ENCODE measurements around the gene DCXR. TPM values are rescaled to one million over a fixed set of nuclear protein-coding genes. Genes with fewer than 3 reads are reported as not detected.

DCXR gene
- total RNA-seq, 1 donor from 2014 or later, result 143 TPM

DNA sequence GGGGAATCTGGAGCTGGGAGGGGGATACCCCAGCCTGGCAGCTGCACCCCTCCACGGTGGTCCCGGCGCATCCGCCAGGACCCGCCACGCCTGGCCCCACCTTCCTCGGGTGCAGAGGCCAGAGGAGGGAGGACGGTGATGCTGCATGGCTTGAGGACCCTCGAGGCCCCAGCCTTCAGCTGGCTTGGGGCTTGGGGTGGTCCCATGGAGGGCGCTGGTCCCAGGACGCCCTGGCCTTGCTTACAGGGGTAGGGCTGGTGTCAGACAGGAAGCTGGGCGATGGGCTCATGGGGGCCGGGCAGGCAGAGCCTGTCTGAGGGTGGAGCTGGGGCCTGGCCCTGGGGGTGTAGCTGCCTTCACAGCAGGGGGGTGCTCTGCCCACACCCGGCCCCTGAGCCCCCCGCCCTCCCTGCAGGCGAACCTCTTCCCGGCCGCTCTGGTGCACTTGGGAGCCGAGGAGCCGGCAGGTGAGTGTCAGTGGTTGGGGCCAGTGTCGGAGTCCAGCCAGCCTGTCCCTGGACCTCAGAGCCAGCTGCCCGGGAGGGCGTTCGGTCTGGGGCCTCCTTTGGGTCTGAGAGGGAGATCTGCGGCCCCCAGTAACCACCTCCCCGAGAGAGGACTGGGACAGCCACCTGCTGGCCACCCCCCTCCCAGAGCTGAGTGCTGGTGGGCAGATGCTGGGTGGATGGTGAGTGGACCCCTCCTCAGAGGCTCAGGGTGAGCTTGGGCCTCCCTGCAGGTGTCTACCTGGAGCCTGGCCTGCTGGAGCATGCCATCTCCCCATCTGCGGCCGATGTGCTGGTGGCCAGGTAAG, 21.2 kb downstream of the DCXR start:
- no peak overlapping the region for H3K27ac ChIP-seq
- intact Hi-C loops (cut with DNase I), result no loop called here
- ATAC-seq (no peak), DNase-seq (no peak)
- H3K4me3 ChIP-seq, result no peak overlapping the region
- peaks cover 4% of the 10 kb centered on the region for H3K4me1 ChIP-seq
- TF ChIP-seq, protein P1, sequence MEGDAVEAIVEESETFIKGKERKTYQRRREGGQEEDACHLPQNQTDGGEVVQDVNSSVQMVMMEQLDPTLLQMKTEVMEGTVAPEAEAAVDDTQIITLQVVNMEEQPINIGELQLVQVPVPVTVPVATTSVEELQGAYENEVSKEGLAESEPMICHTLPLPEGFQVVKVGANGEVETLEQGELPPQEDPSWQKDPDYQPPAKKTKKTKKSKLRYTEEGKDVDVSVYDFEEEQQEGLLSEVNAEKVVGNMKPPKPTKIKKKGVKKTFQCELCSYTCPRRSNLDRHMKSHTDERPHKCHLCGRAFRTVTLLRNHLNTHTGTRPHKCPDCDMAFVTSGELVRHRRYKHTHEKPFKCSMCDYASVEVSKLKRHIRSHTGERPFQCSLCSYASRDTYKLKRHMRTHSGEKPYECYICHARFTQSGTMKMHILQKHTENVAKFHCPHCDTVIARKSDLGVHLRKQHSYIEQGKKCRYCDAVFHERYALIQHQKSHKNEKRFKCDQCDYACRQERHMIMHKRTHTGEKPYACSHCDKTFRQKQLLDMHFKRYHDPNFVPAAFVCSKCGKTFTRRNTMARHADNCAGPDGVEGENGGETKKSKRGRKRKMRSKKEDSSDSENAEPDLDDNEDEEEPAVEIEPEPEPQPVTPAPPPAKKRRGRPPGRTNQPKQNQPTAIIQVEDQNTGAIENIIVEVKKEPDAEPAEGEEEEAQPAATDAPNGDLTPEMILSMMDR (IDR thresholded peaks at IDR 0.05), result no peak
- H3K36me3 ChIP-seq, result no peaks in the 10 kb centered on the region
- no peaks in the 10 kb centered on the region for H3K9me3 ChIP-seq
- H3K27me3 ChIP-seq, result no peaks in the 10 kb centered on the region

DNA sequence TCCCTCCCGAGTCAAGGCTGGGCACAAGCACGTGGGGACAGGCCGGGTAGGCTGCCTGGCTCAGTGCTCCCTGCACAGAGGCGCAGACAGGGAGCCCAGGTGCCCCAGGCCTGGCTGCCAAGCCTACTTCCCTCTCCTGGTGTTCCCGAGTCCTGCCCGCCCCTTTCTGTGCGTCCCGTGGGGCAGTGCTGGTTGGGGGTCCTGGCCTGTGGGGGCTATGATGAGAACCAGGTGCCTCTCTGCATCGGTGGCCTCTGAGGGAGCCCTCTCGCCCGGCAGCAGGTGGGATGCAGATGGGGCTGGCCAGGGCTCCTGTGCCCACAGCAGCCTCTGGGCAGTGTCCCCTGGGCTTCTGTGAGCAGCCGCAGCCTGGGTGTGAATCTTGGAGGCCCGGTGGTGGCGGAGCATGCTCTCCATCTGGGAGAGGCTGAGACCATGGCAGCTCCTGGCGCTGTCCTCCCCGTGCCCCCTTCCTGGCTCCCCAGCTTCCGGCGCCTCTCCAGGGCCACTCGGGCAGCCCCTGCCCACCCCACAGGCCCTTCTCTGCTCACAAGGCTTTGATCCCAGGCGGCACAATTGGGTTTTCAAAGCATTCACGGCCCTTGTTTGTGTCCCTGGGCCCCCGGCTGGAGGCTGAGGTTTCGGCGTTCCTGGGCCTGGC, 22.1 kb downstream of the DCXR start:
- no peak for ATAC-seq
- TF ChIP-seq, protein P1 (IDR thresholded peaks at IDR 0.05), result no peak
- intact Hi-C loops (cut with DNase I), result no loop called here
- Histone ChIP-seq H3K4me3 (no peak overlapping the region), H3K36me3 (no peaks in the 10 kb centered on the region), H3K4me1 (peaks cover 3% of the 10 kb centered on the region), H3K27me3 (no peaks in the 10 kb centered on the region), H3K9me3 (no peaks in the 10 kb centered on the region), H3K27ac (no peak overlapping the region)
- DNase-seq, result no peak

DNA sequence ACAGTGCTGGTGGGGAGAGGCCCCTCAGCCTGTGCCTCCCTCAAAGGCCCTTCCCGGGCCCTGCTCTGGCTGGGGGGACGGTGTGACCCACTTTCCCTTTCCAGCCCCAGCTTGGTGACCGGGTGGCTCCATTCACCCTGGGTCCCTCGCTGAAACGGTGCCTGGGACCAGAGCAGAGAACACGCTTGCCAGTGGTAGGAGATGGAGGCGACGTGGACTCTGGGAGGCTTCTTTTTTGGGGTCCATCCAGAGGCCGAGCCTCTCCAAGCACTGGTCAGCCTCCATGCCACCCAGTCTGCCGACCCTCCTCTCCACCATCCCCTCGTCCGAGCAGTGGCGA, 22.6 kb downstream of the DCXR start:
- no peak for ATAC-seq
- Histone ChIP-seq H3K4me1 (peaks cover 3% of the 10 kb centered on the region), H3K4me3 (no peak overlapping the region), H3K27me3 (no peaks in the 10 kb centered on the region), H3K36me3 (no peaks in the 10 kb centered on the region), H3K9me3 (no peaks in the 10 kb centered on the region), H3K27ac (no peak overlapping the region)
- no peak for DNase-seq
- TF ChIP-seq, protein P1 (IDR thresholded peaks at IDR 0.05), result no peak
- intact Hi-C loops (cut with DNase I), result no loop called here

DNA sequence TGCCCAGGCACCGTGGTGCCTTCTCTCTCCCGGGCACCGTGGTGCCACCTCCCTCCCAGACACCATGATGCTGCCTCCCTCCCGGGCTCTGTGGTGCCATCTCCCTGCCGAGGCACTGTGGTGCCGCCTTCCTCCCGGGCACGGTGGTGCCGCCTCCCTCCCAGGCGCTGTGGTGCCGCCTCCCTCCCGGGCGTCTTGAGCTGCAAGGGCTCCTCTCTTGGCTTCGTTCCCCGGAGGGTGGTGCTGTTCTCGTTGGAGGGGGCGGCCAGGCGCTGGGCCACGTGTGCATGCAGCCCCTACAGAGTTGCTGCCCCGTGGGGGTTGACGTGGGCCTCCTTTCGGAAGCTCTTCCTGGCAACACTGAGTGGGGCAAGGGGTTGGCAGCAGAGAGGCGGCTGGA, 23.1 kb downstream of the DCXR start:
- Histone ChIP-seq H3K4me3 (peak overlapping the region; percentile 10), H3K4me1 (peaks cover 3% of the 10 kb centered on the region)
- DNase-seq, result peak; percentile 83

DNA sequence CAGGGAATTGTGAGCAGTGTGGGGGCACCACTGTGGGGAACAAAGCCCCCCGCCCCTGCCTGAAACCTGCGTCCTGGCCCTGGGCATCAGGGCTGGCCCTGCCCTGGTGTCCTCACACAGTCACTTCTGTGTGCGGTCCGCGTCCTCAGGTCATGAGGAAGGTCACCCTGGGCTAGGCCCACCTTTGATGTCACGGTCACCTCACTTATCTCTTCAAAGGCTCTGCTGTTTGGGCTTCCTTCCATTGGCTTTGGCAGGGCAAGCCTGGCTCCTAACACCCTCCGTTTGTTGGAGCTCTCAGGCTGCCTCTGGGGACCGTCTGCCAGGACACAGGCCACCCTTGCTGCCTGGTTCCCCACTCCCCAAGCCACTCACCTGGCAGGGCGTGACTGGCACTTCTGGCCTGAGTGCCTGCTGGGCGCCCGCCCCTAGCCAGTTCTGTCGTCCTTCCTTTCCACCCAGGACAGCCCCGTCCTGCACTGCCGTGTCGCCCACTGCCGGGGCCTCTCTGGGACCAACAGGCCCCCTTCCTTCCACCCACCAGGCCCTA, 23.6 kb downstream of the DCXR start:
- no peaks in the 10 kb centered on the region for H3K36me3 ChIP-seq
- peak overlapping the region; percentile 16 for H3K4me3 ChIP-seq
- TF ChIP-seq, protein P1 (IDR thresholded peaks at IDR 0.05), result no peak
- no peaks in the 10 kb centered on the region for H3K27me3 ChIP-seq
- H3K9me3 ChIP-seq, result no peaks in the 10 kb centered on the region
- intact Hi-C loops (cut with DNase I), result no loop called here
- H3K27ac ChIP-seq, result peak overlapping the region; percentile 78
- DNase-seq, result peak; percentile 90
- H3K4me1 ChIP-seq, result peaks cover 3% of the 10 kb centered on the region
- peak; percentile 58 for ATAC-seq

More for the DNA sequence above, 23.1 kb downstream of the DCXR start:
- intact Hi-C loops (cut with DNase I), result no loop called here
- peak; percentile 39 for ATAC-seq
- TF ChIP-seq, protein P1 (IDR thresholded peaks at IDR 0.05), result no peak
- H3K9me3 ChIP-seq, result no peaks in the 10 kb centered on the region
- peak overlapping the region; percentile 78 for H3K27ac ChIP-seq
- no peaks in the 10 kb centered on the region for H3K27me3 ChIP-seq
- H3K36me3 ChIP-seq, result no peaks in the 10 kb centered on the region
